ENCODE results near the gene CPLX1.

Gene CPLX1

GRCh38 chr4:749698-750666 is 75.9 kb downstream of the CPLX1 start:
- no peak overlapping the region for H3K27ac ChIP-seq
- TF ChIP-seq CTCF (IDR thresholded peaks at IDR 0.05): no peak
- peaks cover 72 to 75% (median 74%) of the 10 kb centered on the region in 3 donors for H3K36me3 ChIP-seq
- no peaks in the 10 kb centered on the region for H3K4me1 ChIP-seq
- intact Hi-C loops (cut with DNase I; ENCODE audit: low total_unique reads): no loop called here
- DNase-seq: peak in 1 of 2 donors; percentile 55
- peaks cover 7 to 60% (median 55%) of the 10 kb centered on the region in 3 donors for H3K9me3 ChIP-seq
- no peak overlapping the region for H3K4me3 ChIP-seq
- no peaks in the 10 kb centered on the region for H3K27me3 ChIP-seq

GRCh38 chr4:748461-748860 is 77.5 kb downstream of the CPLX1 start:
- H3K4me1 ChIP-seq: no peaks in the 10 kb centered on the region
- no peak for DNase-seq
- H3K36me3 ChIP-seq: peaks cover 69 to 71% (median 71%) of the 10 kb centered on the region in 3 donors
- H3K4me3 ChIP-seq: no peak overlapping the region
- peaks cover 0 to 47% (median 41%) of the 10 kb centered on the region in 3 donors for H3K9me3 ChIP-seq
- no peak overlapping the region for H3K27ac ChIP-seq
- intact Hi-C loops (cut with DNase I; ENCODE audit: low total_unique reads): no loop called here
- no peaks in the 10 kb centered on the region for H3K27me3 ChIP-seq
- no peak for TF ChIP-seq CTCF (IDR thresholded peaks at IDR 0.05)

- Histone ChIP-seq H3K4me3 (no peak overlapping the region), H3K9me3 (peaks cover 0 to 42% (median 33%) of the 10 kb centered on the region in 3 donors), H3K36me3 (peaks cover 69 to 71% (median 71%) of the 10 kb centered on the region in 3 donors), H3K27ac (no peak overlapping the region), H3K27me3 (no peaks in the 10 kb centered on the region), H3K4me1 (no peaks in the 10 kb centered on the region)
- no peak for DNase-seq
- intact Hi-C loops (cut with DNase I; ENCODE audit: low total_unique reads): no loop called here
- TF ChIP-seq CTCF (IDR thresholded peaks at IDR 0.05): no peak
Observed at GRCh38 chr4:747546-748170, 78.3 kb downstream of the CPLX1 start.

GRCh38 chr4:744212-744841 is 81.6 kb downstream of the CPLX1 start:
- Histone ChIP-seq H3K27ac (no peak overlapping the region), H3K27me3 (no peaks in the 10 kb centered on the region), H3K36me3 (peaks cover 59 to 70% (median 66%) of the 10 kb centered on the region in 3 donors), H3K9me3 (peaks cover 6 to 25% (median 8%) of the 10 kb centered on the region in 3 donors), H3K4me3 (no peak overlapping the region), H3K4me1 (no peaks in the 10 kb centered on the region)
- no peak for DNase-seq
- intact Hi-C loops (cut with DNase I; ENCODE audit: low total_unique reads): no loop called here
- no peak for TF ChIP-seq CTCF (IDR thresholded peaks at IDR 0.05)

GRCh38 chr4:743463-744211 is 82.3 kb downstream of the CPLX1 start:
- Histone ChIP-seq H3K27me3 (no peaks in the 10 kb centered on the region), H3K4me1 (no peaks in the 10 kb centered on the region), H3K9me3 (peaks cover 6 to 25% (median 7%) of the 10 kb centered on the region in 3 donors), H3K4me3 (no peak overlapping the region), H3K36me3 (peaks cover 59 to 72% (median 69%) of the 10 kb centered on the region in 3 donors), H3K27ac (no peak overlapping the region)
- TF ChIP-seq CTCF (IDR thresholded peaks at IDR 0.05): no peak
- no peak for DNase-seq
- intact Hi-C loops (cut with DNase I; ENCODE audit: low total_unique reads): no loop called here
